CD4-positive, alpha-beta T cell treated with Interleukin-15 for 1 hour (primary cell): Measurements from ENCODE around the gene GNAT2.

ENCODE experiments used
- DNase-seq: peaks from one replicate; pipeline ENCODE4 v3.0.0-alpha.2; 2020

The GNAT2 gene

GRCh38 chr1:109605381-109605780, 14.0 kb downstream of the GNAT2 start:
- no peak for DNase-seq

- no peak for DNase-seq
Measured at GRCh38 chr1:109603229-109603628, 16.2 kb downstream of the GNAT2 start.

- DNase-seq = no peak
Measured at GRCh38 chr1:109598655-109599054, 20.8 kb downstream of the GNAT2 start.

- DNase-seq = no peak
Measured at GRCh38 chr1:109598156-109598555, 21.3 kb downstream of the GNAT2 start.

GRCh38 chr1:109595531-109595930, 23.9 kb downstream of the GNAT2 start:
- no peak for DNase-seq

GRCh38 chr1:109592916-109593315, 26.5 kb downstream of the GNAT2 start:
- DNase-seq = no peak

GRCh38 chr1:109589679-109590078, 29.7 kb downstream of the GNAT2 start:
- DNase-seq = no peak

GRCh38 chr1:109589177-109589576, 30.2 kb downstream of the GNAT2 start:
- no peak for DNase-seq

- DNase-seq = no peak
Measured at GRCh38 chr1:109586055-109586454, 33.4 kb downstream of the GNAT2 start.

- DNase-seq = no peak
Measured at GRCh38 chr1:109584766-109585165, 34.6 kb downstream of the GNAT2 start.

- DNase-seq = no peak
Measured at GRCh38 chr1:109582021-109582420, 37.4 kb downstream of the GNAT2 start.

GRCh38 chr1:109579491-109579890, 39.9 kb downstream of the GNAT2 start:
- no peak for DNase-seq

GRCh38 chr1:109578947-109579443, 40.4 kb downstream of the GNAT2 start:
- no peak for DNase-seq

GRCh38 chr1:109573785-109574184, 45.6 kb downstream of the GNAT2 start:
- no peak for DNase-seq

- DNase-seq = no peak
Measured at GRCh38 chr1:109570414-109570813, 49.0 kb downstream of the GNAT2 start.

- no peak for DNase-seq
Measured at GRCh38 chr1:109569323-109569722, 50.1 kb downstream of the GNAT2 start.

GRCh38 chr1:109567877-109568672, 51.3 kb downstream of the GNAT2 start:
- no peak for DNase-seq

GRCh38 chr1:109566982-109567381, 52.4 kb downstream of the GNAT2 start:
- no peak for DNase-seq

GRCh38 chr1:109565241-109565640, 54.2 kb downstream of the GNAT2 start:
- no peak for DNase-seq

- no peak for DNase-seq
Measured at GRCh38 chr1:109564194-109564878, 55.1 kb downstream of the GNAT2 start.

- DNase-seq = no peak
Measured at GRCh38 chr1:109559995-109560394, 59.4 kb downstream of the GNAT2 start.

GRCh38 chr1:109557520-109557919, 61.9 kb downstream of the GNAT2 start:
- no peak for DNase-seq

- DNase-seq = no peak
Measured at GRCh38 chr1:109556563-109556962, 62.9 kb downstream of the GNAT2 start.
